ENCODE data around the gene ZCCHC7. TPM values are rescaled to one million over a fixed set of nuclear protein-coding genes. Genes with fewer than 3 reads are reported as not detected.
"Not testable (repeated sequence)": the region's sequence is repeated elsewhere in the genome, so short reads cannot be mapped to it uniquely, and the experiment has no call there.

ZCCHC7 gene
- total RNA-seq, 2 experiments from 2014 or later = 32.9 to 37.0 TPM

DNA sequence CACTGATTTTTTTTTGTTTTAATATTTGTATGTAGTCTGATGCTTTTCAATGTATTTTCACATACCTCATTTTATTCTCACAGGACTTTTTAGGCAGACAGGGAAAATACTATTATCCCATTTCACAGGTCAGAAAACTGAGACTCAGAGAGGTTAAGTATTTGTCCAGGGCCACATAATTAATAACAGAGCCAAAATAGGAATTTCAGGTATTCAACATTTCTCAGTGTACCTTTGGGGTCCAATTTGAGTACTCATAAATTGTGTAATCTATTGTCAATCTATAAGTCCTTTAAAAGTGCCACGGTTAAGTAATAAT is 181.4 kb downstream of the ZCCHC7 start:
- H3K27me3 Mint-ChIP-seq = no peaks in the 10 kb centered on the region
- H3K4me3 Mint-ChIP-seq = peak overlapping the region; percentile 44
- no peak for DNase-seq
- ChIA-PET CTCF (interaction anchor here (0.9 to 2.4 kb wide), 9 partner anchors 8 to 215 kb away, joined by 3 to 7 read pairs (median 3); no protein-coding TSS in a partner anchor), POLR2A (interaction anchor here (1.4 to 1.9 kb wide), 2 partner anchors 10 to 181 kb away, joined by 3 to 5 read pairs; no protein-coding TSS in a partner anchor)
- peaks cover 40% of the 10 kb centered on the region for H3K36me3 Mint-ChIP-seq (ENCODE audit: low read depth)
- intact Hi-C loops (cut with micrococcal nuclease) = loop anchor here (10.0 kb wide), 1 partner anchor 107 kb away; no protein-coding TSS in a partner anchor
- H3K4me1 Mint-ChIP-seq (ENCODE audit: low read depth) = peaks cover 63% of the 10 kb centered on the region
- H3K9me3 Mint-ChIP-seq = no peaks in the 10 kb centered on the region
- no peak for ATAC-seq
- peak overlapping the region; percentile 95 for H3K27ac Mint-ChIP-seq
- TF ChIP-seq, protein P1, sequence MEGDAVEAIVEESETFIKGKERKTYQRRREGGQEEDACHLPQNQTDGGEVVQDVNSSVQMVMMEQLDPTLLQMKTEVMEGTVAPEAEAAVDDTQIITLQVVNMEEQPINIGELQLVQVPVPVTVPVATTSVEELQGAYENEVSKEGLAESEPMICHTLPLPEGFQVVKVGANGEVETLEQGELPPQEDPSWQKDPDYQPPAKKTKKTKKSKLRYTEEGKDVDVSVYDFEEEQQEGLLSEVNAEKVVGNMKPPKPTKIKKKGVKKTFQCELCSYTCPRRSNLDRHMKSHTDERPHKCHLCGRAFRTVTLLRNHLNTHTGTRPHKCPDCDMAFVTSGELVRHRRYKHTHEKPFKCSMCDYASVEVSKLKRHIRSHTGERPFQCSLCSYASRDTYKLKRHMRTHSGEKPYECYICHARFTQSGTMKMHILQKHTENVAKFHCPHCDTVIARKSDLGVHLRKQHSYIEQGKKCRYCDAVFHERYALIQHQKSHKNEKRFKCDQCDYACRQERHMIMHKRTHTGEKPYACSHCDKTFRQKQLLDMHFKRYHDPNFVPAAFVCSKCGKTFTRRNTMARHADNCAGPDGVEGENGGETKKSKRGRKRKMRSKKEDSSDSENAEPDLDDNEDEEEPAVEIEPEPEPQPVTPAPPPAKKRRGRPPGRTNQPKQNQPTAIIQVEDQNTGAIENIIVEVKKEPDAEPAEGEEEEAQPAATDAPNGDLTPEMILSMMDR (IDR thresholded peaks at IDR 0.05) = peak; percentile 4

DNA sequence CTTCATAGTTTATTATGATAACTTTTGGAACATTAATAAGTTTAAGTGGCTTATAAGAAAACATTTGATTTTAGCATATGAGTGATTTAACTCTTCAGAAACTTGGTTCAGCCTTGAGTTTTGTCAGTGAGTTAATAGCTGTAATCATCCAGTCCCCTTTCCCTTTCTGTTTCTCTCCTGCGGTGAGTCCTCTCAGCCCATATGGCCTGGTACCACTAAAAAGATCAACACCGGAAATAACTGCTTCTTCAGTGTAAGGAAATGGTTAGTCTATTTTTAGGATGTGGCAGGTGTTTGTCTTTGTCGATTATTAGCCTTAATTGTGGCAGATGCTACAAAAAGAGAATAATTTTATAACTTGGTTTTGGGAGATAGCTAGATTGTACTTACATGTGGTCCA is 181.9 kb downstream of the ZCCHC7 start:
- DNase-seq (peak; percentile 72), ATAC-seq (peak; percentile 93)
- intact Hi-C loops (cut with micrococcal nuclease) = loop anchor here (10.0 kb wide), 1 partner anchor 107 kb away; no protein-coding TSS in a partner anchor

DNA sequence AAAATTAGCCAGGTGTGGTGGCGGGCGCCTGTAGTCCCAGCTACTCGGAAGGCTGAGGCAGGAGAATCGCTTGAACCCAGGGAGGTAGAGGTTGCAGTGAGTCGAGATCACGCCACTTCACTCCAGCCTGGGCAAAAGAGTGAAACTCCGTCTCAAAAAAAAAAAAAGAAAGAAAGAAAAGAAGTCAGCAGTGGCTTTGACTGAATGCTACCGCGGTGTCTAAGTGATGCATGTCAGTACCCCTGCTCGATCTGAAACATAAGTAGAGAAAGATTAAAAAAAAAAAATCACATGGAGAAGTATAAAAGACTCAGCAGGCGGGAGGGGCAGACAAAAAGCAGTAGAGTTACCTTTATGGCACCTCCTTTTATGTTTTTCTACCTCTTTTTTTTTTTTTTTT is 182.9 kb downstream of the ZCCHC7 start:
- intact Hi-C loops (cut with micrococcal nuclease) = loop anchor here (10.0 kb wide), 1 partner anchor 108 kb away; no protein-coding TSS in a partner anchor
- POLR2A ChIA-PET = interaction anchor here (1.0 to 1.4 kb wide), 2 partner anchors 28 to 182 kb away, joined by 3 read pairs; no protein-coding TSS in a partner anchor

More for the DNA sequence above, 181.9 kb downstream of the ZCCHC7 start:
- H3K4me3 Mint-ChIP-seq = peak overlapping the region; percentile 44
- H3K4me1 Mint-ChIP-seq (ENCODE audit: low read depth) = peaks cover 63% of the 10 kb centered on the region
- no peaks in the 10 kb centered on the region for H3K27me3 Mint-ChIP-seq
- peaks cover 40% of the 10 kb centered on the region for H3K36me3 Mint-ChIP-seq (ENCODE audit: low read depth)
- CTCF ChIA-PET = interaction anchor here (1.1 to 2.4 kb wide), 5 partner anchors 9 to 108 kb away, joined by 3 to 7 read pairs (median 5); no protein-coding TSS in a partner anchor
- POLR2A ChIA-PET = interaction anchor here (1.4 kb wide), 1 partner anchor 181 kb away, joined by 3 read pairs; no protein-coding TSS in a partner anchor
- TF ChIP-seq, protein P1 (IDR thresholded peaks at IDR 0.05) = no peak
- peak overlapping the region; percentile 95 for H3K27ac Mint-ChIP-seq
- H3K9me3 Mint-ChIP-seq = no peaks in the 10 kb centered on the region

DNA sequence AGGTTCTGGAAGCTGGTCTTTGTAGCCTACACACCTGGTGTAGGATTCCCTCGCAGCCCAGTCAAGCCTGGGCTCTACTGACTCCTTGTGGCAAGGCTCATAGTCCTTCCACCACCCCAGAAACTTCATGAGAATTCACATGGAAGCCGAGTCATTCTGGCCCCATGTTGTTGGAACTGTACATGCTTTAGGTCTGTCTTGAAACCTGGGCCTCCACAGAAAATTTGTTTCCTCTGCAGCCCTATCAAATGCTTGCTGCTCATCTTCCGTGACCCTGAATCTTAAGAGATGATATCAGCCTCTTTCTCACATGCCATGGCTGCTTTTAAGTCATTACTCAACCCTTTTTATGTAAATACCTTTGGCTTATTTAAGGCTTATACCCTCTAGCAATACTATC is 188.8 kb downstream of the ZCCHC7 start:
- ChIA-PET CTCF (interaction anchor here (0.6 to 1.4 kb wide), 7 partner anchors 15 to 436 kb away, joined by 3 to 5 read pairs (median 3); no protein-coding TSS in a partner anchor), POLR2A (interaction anchor here (1.4 kb wide), 1 partner anchor 153 kb away, joined by 3 read pairs; no protein-coding TSS in a partner anchor)
- Mint-ChIP-seq H3K4me1 (ENCODE audit: low read depth) (peaks cover 11% of the 10 kb centered on the region), H3K36me3 (ENCODE audit: low read depth) (peaks cover 28% of the 10 kb centered on the region), H3K9me3 (no peaks in the 10 kb centered on the region), H3K27ac (peak overlapping the region; percentile 25), H3K27me3 (no peaks in the 10 kb centered on the region), H3K4me3 (no peak overlapping the region)
- TF ChIP-seq, protein P1 (IDR thresholded peaks at IDR 0.05) = no peak
- intact Hi-C loops (cut with micrococcal nuclease) = loop anchor here (10.0 kb wide), 1 partner anchor 114 kb away; no protein-coding TSS in a partner anchor
- peak; percentile 75 for ATAC-seq
- DNase-seq = peak; percentile 41

More for the DNA sequence above, 182.9 kb downstream of the ZCCHC7 start:
- Mint-ChIP-seq H3K27ac (peak overlapping the region; percentile 95), H3K4me1 (ENCODE audit: low read depth) (peaks cover 56% of the 10 kb centered on the region), H3K36me3 (ENCODE audit: low read depth) (peaks cover 32% of the 10 kb centered on the region)
- H3K27me3 Mint-ChIP-seq, H3K4me3 Mint-ChIP-seq, H3K9me3 Mint-ChIP-seq, CTCF ChIA-PET, ATAC-seq, DNase-seq: not testable (repeated sequence)

DNA sequence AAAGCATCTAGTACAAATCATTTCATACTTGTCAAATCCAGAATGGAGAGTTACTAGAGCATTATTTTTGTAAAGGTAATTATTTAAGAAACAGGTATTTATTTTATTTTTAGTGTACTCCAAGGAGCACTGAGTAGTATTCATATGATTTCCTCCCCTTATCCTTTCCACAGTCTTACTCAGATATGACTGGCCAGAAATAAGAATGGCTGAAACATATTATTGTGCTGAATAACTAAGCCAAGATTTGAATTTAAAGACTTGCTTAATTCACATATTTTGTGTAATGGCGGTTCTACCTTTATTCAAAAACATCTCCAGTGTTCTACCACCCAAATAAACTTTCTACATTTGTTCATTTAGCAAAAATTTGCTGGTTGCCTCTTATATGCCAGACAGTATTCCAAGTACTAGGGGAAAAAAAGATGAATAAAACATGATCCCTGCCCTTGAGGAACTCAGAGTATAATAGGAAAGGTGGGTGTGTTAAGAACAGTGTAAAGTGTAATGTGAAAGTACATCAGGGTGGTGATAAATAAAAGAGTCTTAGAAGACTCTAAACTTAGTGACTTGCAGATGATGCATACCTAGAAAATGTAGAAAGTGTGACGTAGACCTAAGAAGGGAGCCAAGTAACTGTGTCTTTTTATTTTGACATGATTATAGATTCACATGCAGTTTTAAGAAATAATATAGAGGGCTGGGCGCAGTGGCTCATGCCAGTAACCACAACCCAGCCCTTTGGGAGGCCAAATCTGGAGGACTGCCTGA is 191.7 kb downstream of the ZCCHC7 start:
- TF ChIP-seq, protein P1 (IDR thresholded peaks at IDR 0.05) = no peak
- ATAC-seq (no peak), DNase-seq (no peak)
- Mint-ChIP-seq H3K27me3 (no peaks in the 10 kb centered on the region), H3K36me3 (ENCODE audit: low read depth) (peaks cover 22% of the 10 kb centered on the region), H3K4me1 (ENCODE audit: low read depth) (peaks cover 6% of the 10 kb centered on the region), H3K27ac (no peak overlapping the region), H3K9me3 (no peaks in the 10 kb centered on the region), H3K4me3 (no peak overlapping the region)
- POLR2A ChIA-PET = no interaction called here
- intact Hi-C loops (cut with micrococcal nuclease) = loop anchor here (10.0 kb wide), 1 partner anchor 287 kb away; no protein-coding TSS in a partner anchor
- CTCF ChIA-PET = interaction anchor here (1.1 kb wide), 1 partner anchor 17 kb away, joined by 3 read pairs; no protein-coding TSS in a partner anchor
